ENCODE measurements around the gene OS9. TPM values are rescaled to one million over a fixed set of nuclear protein-coding genes. Genes with fewer than 3 reads are reported as not detected.
A peak's percentile ranks its signal among the peaks of the same experiment; 100 is the strongest.

Gene OS9
- total RNA-seq, 6 donors from 2014 or later = 171 to 305 (median 278) TPM

GRCh38 chr12:57735198-57735855 is 41.4 kb downstream of the OS9 start:
- no peak for ATAC-seq (ENCODE audit: low FRiP score in 2 of 2)

GRCh38 chr12:57735952-57736740 is 42.2 kb downstream of the OS9 start:
- Histone ChIP-seq H3K4me1 (peaks cover 26 to 49% (median 36%) of the 10 kb centered on the region in 4 donors), H3K36me3 (peaks cover 0 to 4% (median 1%) of the 10 kb centered on the region in 4 donors), H3K27me3 (peaks cover 1 to 50% (median 22%) of the 10 kb centered on the region in 4 donors), H3K4me3 (peak overlapping the region in 1 of 4 donors; percentile 8), H3K27ac (no peak overlapping the region), H3K9me3 (no peaks in the 10 kb centered on the region)
- TF ChIP-seq POLR2AphosphoS5 (IDR thresholded peaks at IDR 0.05) (no peak), EP300 (IDR thresholded peaks at IDR 0.05) (no peak), POLR2A (IDR thresholded peaks at IDR 0.05) (no peak), CTCF (IDR thresholded peaks at IDR 0.05) (no peak)
- peak in 1 of 2 donors; percentile 85 for DNase-seq
- WGBS, 2 donors = 37 to 52% methylated on average over 29 to 49 of the region's 49 CpGs
- ATAC-seq (ENCODE audit: low FRiP score in 2 of 2) = peak in 1 of 2 donors; percentile 18

More at GRCh38 chr12:57735198-57735855, 41.4 kb downstream of the OS9 start:
- no peak for TF ChIP-seq EP300 (IDR thresholded peaks at IDR 0.05)
- TF ChIP-seq POLR2A (IDR thresholded peaks at IDR 0.05) = no peak
- TF ChIP-seq CTCF (IDR thresholded peaks at IDR 0.05) = no peak
- TF ChIP-seq POLR2AphosphoS5 (IDR thresholded peaks at IDR 0.05) = no peak
- WGBS, 2 donors = 39 to 41% methylated on average over 7 to 8 of the region's 8 CpGs
- DNase-seq = no peak
- H3K9me3 ChIP-seq = no peaks in the 10 kb centered on the region
- H3K27me3 ChIP-seq = peaks cover 1 to 50% (median 20%) of the 10 kb centered on the region in 4 donors
- H3K36me3 ChIP-seq = peaks cover 0 to 8% (median 1%) of the 10 kb centered on the region in 4 donors
- H3K4me3 ChIP-seq = peak overlapping the region in 1 of 4 donors; percentile 8
- peaks cover 26 to 43% (median 34%) of the 10 kb centered on the region in 4 donors for H3K4me1 ChIP-seq
- H3K27ac ChIP-seq = no peak overlapping the region

- Histone ChIP-seq H3K9me3 (no peaks in the 10 kb centered on the region), H3K4me1 (peaks cover 26 to 50% (median 36%) of the 10 kb centered on the region in 4 donors), H3K36me3 (peaks cover 0 to 4% (median 0%) of the 10 kb centered on the region in 4 donors), H3K4me3 (peak overlapping the region in 2 of 4 donors; percentile 21 to 38), H3K27ac (no peak overlapping the region), H3K27me3 (peaks cover 1 to 50% (median 22%) of the 10 kb centered on the region in 4 donors)
- 43 to 45% methylated on average over 22 to 30 of the region's 31 CpGs for WGBS, 2 donors
- peak in 1 of 2 donors; percentile 81 for DNase-seq
- no peak for ATAC-seq (ENCODE audit: low FRiP score in 2 of 2)
- TF ChIP-seq POLR2A (IDR thresholded peaks at IDR 0.05) = no peak
- no peak for TF ChIP-seq POLR2AphosphoS5 (IDR thresholded peaks at IDR 0.05)
- TF ChIP-seq EP300 (IDR thresholded peaks at IDR 0.05) = no peak
- no peak for TF ChIP-seq CTCF (IDR thresholded peaks at IDR 0.05)
Observed at GRCh38 chr12:57736741-57737466, 43.0 kb downstream of the OS9 start.

- no peaks in the 10 kb centered on the region for H3K9me3 ChIP-seq
- TF ChIP-seq EP300 (IDR thresholded peaks at IDR 0.05) (no peak), CTCF (IDR thresholded peaks at IDR 0.05) (peak in 2 of 6 experiments; percentile 6 to 12), POLR2AphosphoS5 (IDR thresholded peaks at IDR 0.05) (no peak)
- no peak overlapping the region for H3K27ac ChIP-seq
- WGBS, 2 donors = 40 to 65% methylated on average over 36 to 45 of the region's 110 CpGs
- H3K4me3 ChIP-seq = peak overlapping the region in 3 of 4 donors; percentile 21 to 38 (median 38)
- peak in 1 of 2 donors; percentile 7 for ATAC-seq (ENCODE audit: low FRiP score in 2 of 2)
- DNase-seq = peak in 1 of 2 donors; percentile 85
- peaks cover 1 to 50% (median 22%) of the 10 kb centered on the region in 4 donors for H3K27me3 ChIP-seq
- H3K4me1 ChIP-seq = peaks cover 26 to 50% (median 36%) of the 10 kb centered on the region in 4 donors
- H3K36me3 ChIP-seq = peaks cover 0 to 4% (median 0%) of the 10 kb centered on the region in 4 donors
Observed at GRCh38 chr12:57737467-57738460, 43.8 kb downstream of the OS9 start.
